Measurements from ENCODE around the gene CPOX. TPM values are rescaled to one million over a fixed set of nuclear protein-coding genes. Genes with fewer than 3 reads are reported as not detected.
"Not testable (repeated sequence)": the region's sequence is repeated elsewhere in the genome, so short reads cannot be mapped to it uniquely, and the experiment has no call there.

Gene CPOX
- total RNA-seq = 10 to 100 TPM; 48.6 to 54.7 TPM

GRCh38 chr3:98593046-98593936, at the start of gene CPOX:
Gene CPOX, minus strand, starts transcription at chr3:98593611. Its CDS starts 107 bp downstream, at chr3:98593504.
- Mint-ChIP-seq H3K27ac (peak within 1 kb of the TSS; percentile 91), H3K4me1 (peaks cover 43% of the 10 kb centered on the region), H3K9me3 (no peaks in the 10 kb centered on the region), H3K4me3 (peak within 1 kb of the TSS; percentile 96), H3K27me3 (peaks cover 4% of the 10 kb centered on the region), H3K36me3 (peaks cover 30% of the 10 kb centered on the region)
- peak; percentile 91 for DNase-seq

DNA sequence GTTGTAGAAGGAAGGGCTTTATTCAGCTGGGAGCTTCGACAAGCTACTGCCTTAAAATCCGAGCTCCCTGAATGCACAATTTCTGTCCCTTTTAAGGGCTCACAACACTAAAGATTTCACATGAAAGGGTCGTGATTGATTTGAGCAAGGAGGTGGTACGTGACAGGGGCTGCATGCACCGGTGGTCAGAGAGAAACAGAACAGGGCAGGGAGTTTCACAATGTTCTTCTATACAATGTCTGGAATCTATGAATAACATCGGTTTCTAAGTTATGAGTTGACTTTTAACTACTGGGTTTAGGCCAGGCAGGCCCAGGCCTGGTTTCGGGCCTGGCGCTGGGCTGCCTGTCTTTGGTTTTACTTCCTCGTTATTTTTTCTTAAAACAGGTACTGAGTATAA, 49.4 kb upstream of the CPOX start:
- H3K4me1 Mint-ChIP-seq, H3K27me3 Mint-ChIP-seq, H3K36me3 Mint-ChIP-seq, H3K4me3 Mint-ChIP-seq, H3K9me3 Mint-ChIP-seq, DNase-seq, H3K27ac Mint-ChIP-seq: not testable (repeated sequence)

GRCh38 chr3:98641756-98642155, 48.3 kb upstream of the CPOX start:
- DNase-seq, H3K27ac Mint-ChIP-seq, H3K27me3 Mint-ChIP-seq, H3K4me3 Mint-ChIP-seq, H3K4me1 Mint-ChIP-seq, H3K9me3 Mint-ChIP-seq, H3K36me3 Mint-ChIP-seq: not testable (repeated sequence)

- H3K4me1 Mint-ChIP-seq, DNase-seq, H3K36me3 Mint-ChIP-seq, H3K27me3 Mint-ChIP-seq, H3K4me3 Mint-ChIP-seq, H3K27ac Mint-ChIP-seq, H3K9me3 Mint-ChIP-seq: not testable (repeated sequence)
Measured at GRCh38 chr3:98638515-98638914, 45.1 kb upstream of the CPOX start.

- no peaks in the 10 kb centered on the region for H3K4me1 Mint-ChIP-seq
- H3K27ac Mint-ChIP-seq = no peak overlapping the region
- H3K27me3 Mint-ChIP-seq = no peaks in the 10 kb centered on the region
- H3K9me3 Mint-ChIP-seq = no peaks in the 10 kb centered on the region
- no peaks in the 10 kb centered on the region for H3K36me3 Mint-ChIP-seq
- no peak for DNase-seq
- no peak overlapping the region for H3K4me3 Mint-ChIP-seq
Measured at GRCh38 chr3:98630416-98630815, 37.0 kb upstream of the CPOX start.

GRCh38 chr3:98628317-98628716, 34.9 kb upstream of the CPOX start:
- no peak for DNase-seq
- no peaks in the 10 kb centered on the region for H3K9me3 Mint-ChIP-seq
- no peaks in the 10 kb centered on the region for H3K36me3 Mint-ChIP-seq
- no peaks in the 10 kb centered on the region for H3K27me3 Mint-ChIP-seq
- H3K27ac Mint-ChIP-seq = no peak overlapping the region
- no peak overlapping the region for H3K4me3 Mint-ChIP-seq
- H3K4me1 Mint-ChIP-seq = no peaks in the 10 kb centered on the region

GRCh38 chr3:98626151-98626550, 32.7 kb upstream of the CPOX start:
- no peaks in the 10 kb centered on the region for H3K36me3 Mint-ChIP-seq
- no peaks in the 10 kb centered on the region for H3K4me1 Mint-ChIP-seq
- no peak overlapping the region for H3K4me3 Mint-ChIP-seq
- H3K27me3 Mint-ChIP-seq = no peaks in the 10 kb centered on the region
- no peak overlapping the region for H3K27ac Mint-ChIP-seq
- no peak for DNase-seq
- no peaks in the 10 kb centered on the region for H3K9me3 Mint-ChIP-seq

DNA sequence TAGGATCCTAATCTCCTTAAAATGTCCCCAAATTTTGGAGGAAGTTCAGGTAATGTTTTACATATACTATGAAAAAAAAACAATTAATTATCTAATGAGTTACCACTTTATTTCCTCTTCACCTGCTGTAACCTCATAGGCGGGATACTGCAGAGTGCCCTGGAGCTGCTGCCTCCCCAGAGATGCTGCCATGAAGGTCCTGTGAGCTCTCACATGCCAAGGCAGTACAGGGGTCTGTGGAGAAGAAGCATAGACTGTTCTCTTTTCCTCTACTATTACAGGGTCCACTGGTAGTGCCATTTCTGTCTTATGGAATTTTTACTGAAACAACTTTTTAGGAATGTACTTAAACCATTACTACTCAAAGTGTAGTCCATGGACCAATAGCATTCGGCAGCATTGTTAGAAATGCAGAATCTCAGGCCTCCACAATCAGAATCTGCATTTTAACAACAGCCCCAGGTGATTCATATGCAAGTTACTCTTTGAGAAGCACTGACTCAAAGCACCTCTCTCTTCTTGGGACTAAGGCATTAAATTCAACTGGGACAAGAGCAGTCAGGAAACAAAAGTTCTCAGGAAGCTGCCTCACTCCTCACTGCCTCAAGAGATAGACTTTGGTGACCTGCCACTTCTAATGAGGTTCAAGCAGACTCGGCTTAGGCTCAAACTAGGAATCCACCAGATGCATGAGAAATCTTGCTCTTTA, 30.3 kb upstream of the CPOX start:
- Mint-ChIP-seq H3K27ac (no peak overlapping the region), H3K4me1 (no peaks in the 10 kb centered on the region), H3K27me3 (no peaks in the 10 kb centered on the region), H3K36me3 (no peaks in the 10 kb centered on the region), H3K4me3 (no peak overlapping the region), H3K9me3 (no peaks in the 10 kb centered on the region)
- no peak for DNase-seq

DNA sequence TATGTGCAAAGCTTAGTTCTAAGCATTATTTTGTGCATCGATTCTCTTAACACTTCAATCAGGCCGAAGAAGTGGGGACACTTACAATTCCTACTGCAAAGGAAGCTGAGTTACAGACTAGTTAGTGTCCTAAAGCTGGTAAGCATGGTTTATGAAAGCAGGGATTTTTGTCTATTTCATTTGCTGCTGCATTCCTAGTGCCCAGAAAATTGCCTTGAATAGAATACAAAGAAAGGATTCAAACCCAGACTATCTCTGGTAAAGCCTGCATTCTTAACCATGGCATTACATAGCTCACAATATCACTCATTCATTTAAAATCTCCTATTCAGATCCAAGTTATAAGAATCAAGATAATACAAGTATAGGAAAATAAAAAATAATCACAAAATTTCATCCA, 24.4 kb upstream of the CPOX start:
- no peaks in the 10 kb centered on the region for H3K36me3 Mint-ChIP-seq
- no peak overlapping the region for H3K4me3 Mint-ChIP-seq
- no peak for DNase-seq
- no peaks in the 10 kb centered on the region for H3K4me1 Mint-ChIP-seq
- no peaks in the 10 kb centered on the region for H3K9me3 Mint-ChIP-seq
- H3K27ac Mint-ChIP-seq = no peak overlapping the region
- no peaks in the 10 kb centered on the region for H3K27me3 Mint-ChIP-seq

- H3K4me1 Mint-ChIP-seq = no peaks in the 10 kb centered on the region
- H3K27ac Mint-ChIP-seq = no peak overlapping the region
- no peak overlapping the region for H3K4me3 Mint-ChIP-seq
- H3K27me3 Mint-ChIP-seq = peaks cover 5% of the 10 kb centered on the region
- H3K9me3 Mint-ChIP-seq = peaks cover 12% of the 10 kb centered on the region
- H3K36me3 Mint-ChIP-seq = no peaks in the 10 kb centered on the region
- no peak for DNase-seq
Measured at GRCh38 chr3:98613616-98614015, 20.2 kb upstream of the CPOX start.

DNA sequence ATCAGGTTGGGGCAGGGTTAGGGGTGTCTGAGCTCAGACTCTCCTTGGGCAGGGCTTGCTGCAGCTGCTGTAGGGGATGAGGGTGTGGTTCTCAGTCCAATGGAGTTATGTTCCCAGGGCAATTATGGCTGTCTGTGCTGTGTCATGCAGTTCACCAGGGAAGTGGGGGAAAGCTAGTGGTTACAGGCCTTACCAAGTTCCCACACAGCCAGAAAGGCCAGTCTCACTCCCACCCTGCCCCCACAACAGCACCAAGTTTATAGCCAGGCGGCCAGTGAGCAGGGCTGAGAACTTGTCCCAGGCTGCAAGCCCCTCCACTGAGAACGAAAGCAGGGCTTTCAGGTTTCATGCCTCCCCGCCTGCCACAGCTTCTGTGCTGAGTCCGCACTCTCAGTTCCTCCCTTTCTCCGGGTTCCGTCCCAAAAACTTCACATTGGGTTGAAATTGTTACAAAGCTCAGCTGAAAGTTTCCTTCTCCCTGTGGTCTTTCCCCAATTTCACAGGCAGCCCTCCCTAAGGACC, 19.6 kb upstream of the CPOX start:
- Mint-ChIP-seq H3K9me3 (peaks cover 12% of the 10 kb centered on the region), H3K27ac (no peak overlapping the region)

DNA sequence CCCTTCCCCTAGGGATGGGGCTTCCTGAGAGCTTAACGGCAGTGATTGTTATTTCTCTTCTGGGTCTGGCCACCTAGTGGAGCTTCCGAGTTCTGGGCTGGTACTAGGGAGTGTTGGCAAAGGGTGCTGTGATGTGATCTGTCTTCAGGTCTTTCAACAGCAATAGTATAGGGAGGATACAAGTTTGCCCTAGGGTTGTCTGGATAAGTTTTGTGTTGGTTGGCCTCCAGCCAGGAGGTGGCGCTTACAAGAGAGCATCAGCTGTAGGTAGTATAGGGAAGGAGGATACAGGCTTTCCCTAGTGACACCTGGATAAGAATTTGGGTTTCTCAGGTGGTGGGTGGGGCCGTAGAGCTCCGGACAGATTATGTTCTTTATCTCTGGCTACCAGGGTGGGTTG, 19.2 kb upstream of the CPOX start:
- Mint-ChIP-seq H3K36me3 (no peaks in the 10 kb centered on the region), H3K27ac (no peak overlapping the region), H3K9me3 (peaks cover 12% of the 10 kb centered on the region), H3K4me3 (no peak overlapping the region), H3K27me3 (peaks cover 7% of the 10 kb centered on the region), H3K4me1 (no peaks in the 10 kb centered on the region)
- DNase-seq = no peak

More for the DNA sequence above, 19.6 kb upstream of the CPOX start:
- peaks cover 7% of the 10 kb centered on the region for H3K27me3 Mint-ChIP-seq
- H3K4me3 Mint-ChIP-seq = no peak overlapping the region
- DNase-seq = no peak
- H3K36me3 Mint-ChIP-seq = no peaks in the 10 kb centered on the region
- no peaks in the 10 kb centered on the region for H3K4me1 Mint-ChIP-seq

DNA sequence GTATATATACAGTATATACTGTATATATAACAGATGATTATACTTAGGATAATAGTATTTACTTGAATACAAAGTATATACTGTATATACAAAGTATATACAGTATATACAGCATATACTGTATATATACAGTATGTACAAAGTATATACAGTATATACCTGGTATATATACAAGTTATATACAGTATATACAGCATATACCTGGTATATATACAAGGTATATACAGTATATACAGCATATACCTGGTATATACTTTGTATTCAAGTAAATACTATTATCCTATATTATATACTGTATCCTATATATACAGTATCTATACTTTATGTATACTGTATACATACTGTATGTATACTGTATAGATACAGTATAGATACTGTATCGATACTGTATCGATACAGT, 14.6 kb upstream of the CPOX start:
- H3K4me1 Mint-ChIP-seq = no peaks in the 10 kb centered on the region
- no peaks in the 10 kb centered on the region for H3K36me3 Mint-ChIP-seq
- no peak overlapping the region for H3K27ac Mint-ChIP-seq
- peaks cover 16% of the 10 kb centered on the region for H3K9me3 Mint-ChIP-seq
- no peak overlapping the region for H3K4me3 Mint-ChIP-seq
- peaks cover 24% of the 10 kb centered on the region for H3K27me3 Mint-ChIP-seq
- no peak for DNase-seq

GRCh38 chr3:98603580-98603979, 10.2 kb upstream of the CPOX start:
- H3K36me3 Mint-ChIP-seq = no peaks in the 10 kb centered on the region
- H3K27ac Mint-ChIP-seq = no peak overlapping the region
- no peaks in the 10 kb centered on the region for H3K4me1 Mint-ChIP-seq

GRCh38 chr3:98602078-98602678, 8.8 kb upstream of the CPOX start:
- H3K9me3 Mint-ChIP-seq = peaks cover under 1% of the 10 kb centered on the region
- no peak overlapping the region for H3K4me3 Mint-ChIP-seq
- DNase-seq = no peak
- H3K27me3 Mint-ChIP-seq = peaks cover 14% of the 10 kb centered on the region
- H3K27ac Mint-ChIP-seq = no peak overlapping the region
- no peaks in the 10 kb centered on the region for H3K4me1 Mint-ChIP-seq
- no peaks in the 10 kb centered on the region for H3K36me3 Mint-ChIP-seq

More at GRCh38 chr3:98603580-98603979, 10.2 kb upstream of the CPOX start:
- Mint-ChIP-seq H3K9me3 (peaks cover 4% of the 10 kb centered on the region), H3K27me3 (peaks cover 18% of the 10 kb centered on the region), H3K4me3 (no peak overlapping the region)
- DNase-seq = no peak
